HL-60 (cell line): ENCODE measurements around the gene PTP4A2.
A peak's percentile ranks its signal among the peaks of the same experiment; 100 is the strongest.

Source experiments
- DNase-seq, 2 experiments: peaks; one replicate each; pipeline ENCODE4 v3.0.0-alpha.2; 2010 to 2020; ENCODE audit warnings: low read depth in 1 of 2, low spot score in 1 of 2
- H3K27ac ChIP-seq: fragments of 250-450 bp; sonication (Bioruptor Pico); replicated peaks from 2 replicates; pipeline ENCODE4 v1.5.1; 2020; ENCODE audit warnings: mild to moderate bottlenecking, moderate library complexity
- H3K27me3 ChIP-seq: fragments of 250-450 bp; sonication (Bioruptor Pico); 2 replicates; pipeline ENCODE4 v1.5.1; 2021; ENCODE audit warnings: mild to moderate bottlenecking, moderate library complexity; ENCODE audit not compliant: insufficient read depth, poor library complexity, severe bottlenecking
- H3K4me3 ChIP-seq: replicated peaks from 2 replicates; pipeline ENCODE4 v1.5.1; 2011; ENCODE audit warnings: mild to moderate bottlenecking, control low read depth, low read length; ENCODE audit not compliant: insufficient read depth
- GABPA ChIP-seq: IDR thresholded peaks from 2 replicates; pipeline ENCODE4 v1.6.1; 2012; ENCODE audit warnings: low read depth
- POLR2AphosphoS5 ChIP-seq: IDR thresholded peaks from 2 replicates; pipeline ENCODE4 v1.6.1; 2012; ENCODE audit warnings: low read depth
- SPI1 ChIP-seq: IDR thresholded peaks from 2 replicates; pipeline ENCODE4 v1.6.1; 2012; ENCODE audit warnings: low read depth, mild to moderate bottlenecking, borderline replicate concordance
- TF ChIP-seq, protein P1 (sequence below): IDR thresholded peaks from one replicate; pipeline ENCODE4 v1.5.1; 2011; ENCODE audit warnings: low read length, control low read depth, inconsistent platforms; ENCODE audit not compliant: insufficient read depth
- TF ChIP-seq, protein P2 (sequence below): IDR thresholded peaks from 2 replicates; pipeline ENCODE4 v1.6.1; 2012; ENCODE audit warnings: low read depth; ENCODE audit not compliant: insufficient replicate concordance

The PTP4A2 gene

DNA sequence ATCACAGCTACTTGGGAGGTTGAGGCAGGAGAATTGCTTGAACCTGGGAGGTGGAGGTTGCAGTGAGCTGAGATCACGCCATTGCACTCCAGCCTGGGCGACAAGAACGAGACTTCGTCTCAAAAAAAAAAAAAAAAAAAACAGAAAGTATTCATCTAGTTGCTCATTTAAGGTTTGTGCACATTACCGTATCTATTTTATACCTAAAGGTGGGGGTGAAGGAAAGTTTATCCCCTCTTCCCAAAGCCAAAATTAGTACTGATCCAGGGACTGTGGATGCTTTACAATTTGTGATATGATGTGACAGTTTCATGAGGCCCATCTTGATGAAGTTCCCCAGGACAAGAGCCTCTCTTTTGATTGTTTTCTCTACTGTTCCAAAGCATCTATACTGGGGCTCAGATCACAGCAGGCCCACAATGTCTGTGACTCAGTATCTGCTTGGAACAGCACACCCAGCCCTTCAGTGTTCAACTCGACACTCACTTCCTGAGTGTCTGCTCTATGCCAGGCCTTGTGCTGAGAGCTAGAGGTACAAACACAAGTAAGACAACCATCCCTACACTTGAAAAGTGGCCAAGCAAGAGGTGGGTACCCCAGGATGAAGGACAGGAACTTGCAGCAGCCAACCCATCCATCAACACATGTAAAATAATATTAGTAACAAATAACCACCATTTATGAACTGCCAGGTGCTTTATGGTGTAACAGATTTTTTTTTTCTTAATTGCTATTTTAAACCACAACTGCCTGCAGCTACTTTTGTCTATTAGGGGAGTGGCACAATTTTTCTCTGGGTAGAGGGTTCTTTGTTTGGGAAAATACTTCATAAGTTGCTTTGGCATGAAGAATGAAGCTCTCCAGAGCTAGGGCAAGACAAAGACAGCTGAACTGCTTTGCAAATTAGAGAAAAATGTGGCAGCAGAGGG lies 46.5 kb upstream of the PTP4A2 start:
- H3K4me3 ChIP-seq, result no peak overlapping the region
- no peak overlapping the region for H3K27ac ChIP-seq
- TF ChIP-seq POLR2AphosphoS5 (no peak), GABPA (no peak), SPI1 (no peak)
- TF ChIP-seq, protein P1, sequence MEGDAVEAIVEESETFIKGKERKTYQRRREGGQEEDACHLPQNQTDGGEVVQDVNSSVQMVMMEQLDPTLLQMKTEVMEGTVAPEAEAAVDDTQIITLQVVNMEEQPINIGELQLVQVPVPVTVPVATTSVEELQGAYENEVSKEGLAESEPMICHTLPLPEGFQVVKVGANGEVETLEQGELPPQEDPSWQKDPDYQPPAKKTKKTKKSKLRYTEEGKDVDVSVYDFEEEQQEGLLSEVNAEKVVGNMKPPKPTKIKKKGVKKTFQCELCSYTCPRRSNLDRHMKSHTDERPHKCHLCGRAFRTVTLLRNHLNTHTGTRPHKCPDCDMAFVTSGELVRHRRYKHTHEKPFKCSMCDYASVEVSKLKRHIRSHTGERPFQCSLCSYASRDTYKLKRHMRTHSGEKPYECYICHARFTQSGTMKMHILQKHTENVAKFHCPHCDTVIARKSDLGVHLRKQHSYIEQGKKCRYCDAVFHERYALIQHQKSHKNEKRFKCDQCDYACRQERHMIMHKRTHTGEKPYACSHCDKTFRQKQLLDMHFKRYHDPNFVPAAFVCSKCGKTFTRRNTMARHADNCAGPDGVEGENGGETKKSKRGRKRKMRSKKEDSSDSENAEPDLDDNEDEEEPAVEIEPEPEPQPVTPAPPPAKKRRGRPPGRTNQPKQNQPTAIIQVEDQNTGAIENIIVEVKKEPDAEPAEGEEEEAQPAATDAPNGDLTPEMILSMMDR, result no peak
- TF ChIP-seq, protein P2, sequence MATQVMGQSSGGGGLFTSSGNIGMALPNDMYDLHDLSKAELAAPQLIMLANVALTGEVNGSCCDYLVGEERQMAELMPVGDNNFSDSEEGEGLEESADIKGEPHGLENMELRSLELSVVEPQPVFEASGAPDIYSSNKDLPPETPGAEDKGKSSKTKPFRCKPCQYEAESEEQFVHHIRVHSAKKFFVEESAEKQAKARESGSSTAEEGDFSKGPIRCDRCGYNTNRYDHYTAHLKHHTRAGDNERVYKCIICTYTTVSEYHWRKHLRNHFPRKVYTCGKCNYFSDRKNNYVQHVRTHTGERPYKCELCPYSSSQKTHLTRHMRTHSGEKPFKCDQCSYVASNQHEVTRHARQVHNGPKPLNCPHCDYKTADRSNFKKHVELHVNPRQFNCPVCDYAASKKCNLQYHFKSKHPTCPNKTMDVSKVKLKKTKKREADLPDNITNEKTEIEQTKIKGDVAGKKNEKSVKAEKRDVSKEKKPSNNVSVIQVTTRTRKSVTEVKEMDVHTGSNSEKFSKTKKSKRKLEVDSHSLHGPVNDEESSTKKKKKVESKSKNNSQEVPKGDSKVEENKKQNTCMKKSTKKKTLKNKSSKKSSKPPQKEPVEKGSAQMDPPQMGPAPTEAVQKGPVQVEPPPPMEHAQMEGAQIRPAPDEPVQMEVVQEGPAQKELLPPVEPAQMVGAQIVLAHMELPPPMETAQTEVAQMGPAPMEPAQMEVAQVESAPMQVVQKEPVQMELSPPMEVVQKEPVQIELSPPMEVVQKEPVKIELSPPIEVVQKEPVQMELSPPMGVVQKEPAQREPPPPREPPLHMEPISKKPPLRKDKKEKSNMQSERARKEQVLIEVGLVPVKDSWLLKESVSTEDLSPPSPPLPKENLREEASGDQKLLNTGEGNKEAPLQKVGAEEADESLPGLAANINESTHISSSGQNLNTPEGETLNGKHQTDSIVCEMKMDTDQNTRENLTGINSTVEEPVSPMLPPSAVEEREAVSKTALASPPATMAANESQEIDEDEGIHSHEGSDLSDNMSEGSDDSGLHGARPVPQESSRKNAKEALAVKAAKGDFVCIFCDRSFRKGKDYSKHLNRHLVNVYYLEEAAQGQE, result no peak
- no peaks in the 10 kb centered on the region for H3K27me3 ChIP-seq
- DNase-seq, result no peak

- Histone ChIP-seq H3K27me3 (no peaks in the 10 kb centered on the region), H3K27ac (no peak overlapping the region), H3K4me3 (no peak overlapping the region)
- peak in 1 of 2 experiments; percentile 12 for DNase-seq
- TF ChIP-seq POLR2AphosphoS5 (no peak), GABPA (no peak), SPI1 (0 out of 2 replicates have a peak, but pooled peaks have one; percentile 34)
- TF ChIP-seq, protein P2, result no peak
Measured at GRCh38 chr1:31981972-31982371, 43.8 kb upstream of the PTP4A2 start.

- H3K27ac ChIP-seq, result no peak overlapping the region
- H3K27me3 ChIP-seq, result no peaks in the 10 kb centered on the region
- H3K4me3 ChIP-seq, result no peak overlapping the region
- TF ChIP-seq POLR2AphosphoS5, result no peak
- no peak for TF ChIP-seq SPI1
- no peak for TF ChIP-seq GABPA
- TF ChIP-seq, protein P1, result no peak
- TF ChIP-seq, protein P2, result no peak
- DNase-seq, result no peak
Measured at GRCh38 chr1:31981456-31981839, 43.3 kb upstream of the PTP4A2 start.
